Measurements from ENCODE around the gene ADGRG6.

DNA sequence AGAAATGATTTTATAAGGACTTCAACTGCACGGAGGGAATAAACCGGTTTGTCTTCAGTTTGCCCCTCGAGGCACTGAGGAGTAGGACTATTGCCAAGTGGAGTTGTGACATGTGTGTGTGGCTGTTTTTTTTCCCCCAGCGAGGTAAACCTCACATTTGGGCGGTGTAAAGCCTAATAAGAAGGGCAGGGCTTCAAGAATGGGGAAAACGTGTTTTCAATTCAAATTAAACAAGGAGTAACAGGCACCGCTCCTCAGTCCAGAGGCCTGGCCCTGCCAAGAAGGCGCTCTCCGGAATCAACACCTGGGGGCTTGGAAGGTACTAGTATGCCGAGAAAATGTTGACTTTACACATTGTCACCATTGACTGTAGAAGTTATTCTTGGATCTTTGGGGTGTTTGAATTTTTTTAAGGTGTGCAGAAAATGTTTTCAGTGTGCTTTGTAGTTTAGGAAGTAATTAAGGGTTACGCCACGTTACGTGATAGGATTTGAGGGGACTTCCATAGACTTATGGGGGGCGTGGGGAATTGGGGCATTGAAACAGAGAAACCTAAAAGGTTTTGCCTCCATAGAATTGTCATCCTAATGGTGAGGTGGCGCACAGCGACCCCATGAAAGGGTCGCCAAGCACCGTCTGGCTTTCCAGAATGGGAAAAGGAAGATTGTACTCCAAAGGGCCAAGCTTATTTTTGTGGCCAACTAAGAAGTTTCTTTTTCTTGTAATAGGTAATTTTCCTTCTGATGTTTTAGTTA, 791 bp downstream of the ADGRG6 start:
- TF ChIP-seq POLR2A (IDR thresholded peaks at IDR 0.05) = no peak
- TF ChIP-seq, protein P1, sequence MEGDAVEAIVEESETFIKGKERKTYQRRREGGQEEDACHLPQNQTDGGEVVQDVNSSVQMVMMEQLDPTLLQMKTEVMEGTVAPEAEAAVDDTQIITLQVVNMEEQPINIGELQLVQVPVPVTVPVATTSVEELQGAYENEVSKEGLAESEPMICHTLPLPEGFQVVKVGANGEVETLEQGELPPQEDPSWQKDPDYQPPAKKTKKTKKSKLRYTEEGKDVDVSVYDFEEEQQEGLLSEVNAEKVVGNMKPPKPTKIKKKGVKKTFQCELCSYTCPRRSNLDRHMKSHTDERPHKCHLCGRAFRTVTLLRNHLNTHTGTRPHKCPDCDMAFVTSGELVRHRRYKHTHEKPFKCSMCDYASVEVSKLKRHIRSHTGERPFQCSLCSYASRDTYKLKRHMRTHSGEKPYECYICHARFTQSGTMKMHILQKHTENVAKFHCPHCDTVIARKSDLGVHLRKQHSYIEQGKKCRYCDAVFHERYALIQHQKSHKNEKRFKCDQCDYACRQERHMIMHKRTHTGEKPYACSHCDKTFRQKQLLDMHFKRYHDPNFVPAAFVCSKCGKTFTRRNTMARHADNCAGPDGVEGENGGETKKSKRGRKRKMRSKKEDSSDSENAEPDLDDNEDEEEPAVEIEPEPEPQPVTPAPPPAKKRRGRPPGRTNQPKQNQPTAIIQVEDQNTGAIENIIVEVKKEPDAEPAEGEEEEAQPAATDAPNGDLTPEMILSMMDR (IDR thresholded peaks at IDR 0.05 in 8 of 11, conservative IDR thresholded peaks at IDR 0.05 in 3 of 11) = no peak
